OCI-LY3 (cell line): Measurements from ENCODE around the gene ACAD10.

ENCODE experiments used
- H2AFZ ChIP-seq: fragments of 200-600, 300-600 bp; shearing (Covaris generic); 2 replicates; pipeline ENCODE4 v1.6.0; 2014; ENCODE audit warnings: antibody characterized with exemption, low read depth, low read length
- H3K27ac ChIP-seq: fragments of 200-600, 300-600 bp; sonication (generic); 2 replicates; pipeline ENCODE4 v1.5.1; 2014; ENCODE audit warnings: mild to moderate bottlenecking, low read length, moderate library complexity, mixed read lengths
- H3K27me3 ChIP-seq: fragments of 200-600, 300-600 bp; sonication (generic); 2 replicates; pipeline ENCODE4 v1.6.1; 2014; ENCODE audit warnings: low read depth, low read length, mixed read lengths
- H3K36me3 ChIP-seq: fragments of 200-600, 300-600 bp; sonication (generic); replicated peaks from 2 replicates; pipeline ENCODE3; 2014; ENCODE audit warnings: low read depth, low read length, mixed read lengths
- H3K4me1 ChIP-seq: fragments of 300-600, 200-600 bp; sonication (generic); 2 replicates; pipeline ENCODE4 v1.6.1; 2014; ENCODE audit warnings: low read length, mixed read lengths
- H3K4me2 ChIP-seq: fragments of 200-600, 300-600 bp; sonication (generic); 2 replicates; pipeline ENCODE4 v1.6.1; 2014; ENCODE audit warnings: low read length, mixed read lengths
- H3K4me3 ChIP-seq: fragments of 300-600, 200-600 bp; sonication (generic); 2 replicates; pipeline ENCODE4 v1.5.1; 2014; ENCODE audit warnings: antibody characterized with exemption, mild to moderate bottlenecking, low read length, moderate library complexity
- H3K79me2 ChIP-seq: fragments of 300-600, 200-600 bp; shearing (Covaris generic); 2 replicates; pipeline ENCODE4 v1.6.1; 2014; ENCODE audit warnings: mild to moderate bottlenecking, low read length, mixed read lengths
- H3K9ac ChIP-seq: fragments of 300-600, 200-600 bp; shearing (Covaris generic); 2 replicates; pipeline ENCODE4 v1.6.0; 2014; ENCODE audit warnings: mild to moderate bottlenecking, low read length, moderate library complexity
- H3K9me3 ChIP-seq: fragments of 200-600, 300-600 bp; shearing (Covaris generic); 2 replicates; pipeline ENCODE4 v1.6.1; 2014; ENCODE audit warnings: low read length, mixed read lengths; ENCODE audit not compliant: insufficient read depth
- H4K20me1 ChIP-seq: fragments of 200-600, 300-600 bp; sonication (generic); 2 replicates; pipeline ENCODE4 v1.6.1; 2016; ENCODE audit warnings: low read length, mixed read lengths; ENCODE audit not compliant: insufficient read depth
- CTCF ChIP-seq: fragments of 200-600, 300-600 bp; sonication (generic); IDR thresholded peaks from 2 replicates; pipeline ENCODE4 v1.5.1; 2014; ENCODE audit warnings: antibody characterized with exemption, low read length, low read depth
- EZH2phosphoT487 ChIP-seq: fragments of 200-600 bp; shearing (Covaris generic); IDR thresholded peaks from 2 replicates; pipeline ENCODE4 v1.6.1; 2018; ENCODE audit warnings: antibody characterized with exemption, mixed run types, low read depth

ACAD10 gene

GRCh38 chr12:111741235-111741812 lies 55.5 kb downstream of the ACAD10 start:
- H2AFZ ChIP-seq, result no peak overlapping the region
- H3K4me3 ChIP-seq, result no peak overlapping the region
- peaks cover 14% of the 10 kb centered on the region for H3K36me3 ChIP-seq
- H3K4me2 ChIP-seq, result no peak overlapping the region
- H4K20me1 ChIP-seq, result no peaks in the 10 kb centered on the region
- TF ChIP-seq CTCF (no peak), EZH2phosphoT487 (no peak)
- H3K27ac ChIP-seq, result no peak overlapping the region
- H3K4me1 ChIP-seq, result no peaks in the 10 kb centered on the region
- no peaks in the 10 kb centered on the region for H3K9me3 ChIP-seq
- H3K27me3 ChIP-seq, result no peaks in the 10 kb centered on the region
- H3K9ac ChIP-seq, result no peak overlapping the region
- H3K79me2 ChIP-seq, result no peaks in the 10 kb centered on the region

DNA sequence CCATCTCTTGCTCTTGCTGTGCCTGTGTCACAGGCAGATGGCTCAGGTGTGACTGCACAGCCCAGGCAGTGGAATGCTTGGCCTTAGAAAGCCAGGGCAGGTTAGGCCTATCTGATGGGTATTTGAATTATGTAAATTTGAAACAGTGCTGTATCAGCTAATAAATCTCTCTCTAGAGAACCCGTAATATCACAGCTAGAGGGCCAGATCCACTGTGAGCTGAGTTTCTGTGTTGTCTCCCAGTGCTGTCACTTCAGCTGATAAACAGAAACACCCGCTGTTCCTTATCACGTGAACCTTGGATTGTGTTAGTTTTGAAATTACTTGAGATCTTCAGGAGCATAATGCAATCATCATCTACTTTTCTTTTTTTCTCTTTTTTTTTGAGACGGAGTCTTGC lies 59.4 kb downstream of the ACAD10 start:
- H3K9me3 ChIP-seq, result no peaks in the 10 kb centered on the region
- H3K36me3 ChIP-seq, result peaks cover 16% of the 10 kb centered on the region
- H3K4me3 ChIP-seq, result no peak overlapping the region
- no peak overlapping the region for H3K27ac ChIP-seq
- no peaks in the 10 kb centered on the region for H3K4me1 ChIP-seq
- H2AFZ ChIP-seq, result no peak overlapping the region
- H4K20me1 ChIP-seq, result no peaks in the 10 kb centered on the region
- TF ChIP-seq EZH2phosphoT487 (no peak), CTCF (no peak)
- no peaks in the 10 kb centered on the region for H3K79me2 ChIP-seq
- no peak overlapping the region for H3K4me2 ChIP-seq
- H3K27me3 ChIP-seq, result no peaks in the 10 kb centered on the region
- no peak overlapping the region for H3K9ac ChIP-seq

- Histone ChIP-seq H3K27me3 (no peaks in the 10 kb centered on the region), H2AFZ (no peak overlapping the region), H3K4me3 (no peak overlapping the region), H3K9me3 (no peaks in the 10 kb centered on the region), H4K20me1 (no peaks in the 10 kb centered on the region), H3K79me2 (no peaks in the 10 kb centered on the region), H3K4me1 (no peaks in the 10 kb centered on the region), H3K36me3 (peaks cover 16% of the 10 kb centered on the region), H3K27ac (no peak overlapping the region), H3K9ac (no peak overlapping the region), H3K4me2 (no peak overlapping the region)
- TF ChIP-seq CTCF (no peak), EZH2phosphoT487 (no peak)
These were observed 61.5 kb downstream of the ACAD10 start for GRCh38 chr12:111747333-111747732.

DNA sequence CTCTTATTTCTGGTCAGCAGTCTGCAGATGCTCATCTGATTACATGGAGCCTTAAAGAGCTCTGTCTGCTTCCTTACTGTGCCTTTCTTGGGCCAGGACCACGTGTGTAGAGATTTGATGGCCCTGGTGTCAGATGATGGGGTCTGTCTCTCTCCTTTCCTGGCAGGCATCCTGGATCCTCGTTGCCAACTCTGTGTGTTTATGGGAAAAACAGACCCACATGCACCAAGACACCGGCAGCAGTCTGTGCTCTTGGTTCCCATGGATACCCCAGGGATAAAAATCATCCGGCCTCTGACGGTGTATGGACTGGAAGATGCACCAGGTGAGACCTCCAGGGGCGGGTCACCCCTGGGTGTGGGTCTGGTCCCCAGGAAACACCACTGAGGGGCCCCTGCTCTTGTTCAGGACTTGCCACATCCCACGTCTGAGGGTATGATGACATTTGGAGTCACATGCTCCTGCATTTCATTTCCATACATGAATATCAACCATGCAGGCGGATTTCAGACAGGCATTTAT lies 62.4 kb downstream of the ACAD10 start:
- TF ChIP-seq CTCF (no peak), EZH2phosphoT487 (no peak)
- H4K20me1 ChIP-seq, result no peaks in the 10 kb centered on the region
- H2AFZ ChIP-seq, result no peak overlapping the region
- peaks cover 16% of the 10 kb centered on the region for H3K36me3 ChIP-seq
- H3K27me3 ChIP-seq, result no peaks in the 10 kb centered on the region
- H3K27ac ChIP-seq, result no peak overlapping the region
- no peaks in the 10 kb centered on the region for H3K79me2 ChIP-seq
- no peaks in the 10 kb centered on the region for H3K4me1 ChIP-seq
- no peaks in the 10 kb centered on the region for H3K9me3 ChIP-seq
- no peak overlapping the region for H3K9ac ChIP-seq
- no peak overlapping the region for H3K4me2 ChIP-seq
- H3K4me3 ChIP-seq, result no peak overlapping the region
